ENCODE results near the gene FHOD3. TPM values are rescaled to one million over a fixed set of nuclear protein-coding genes. Genes with fewer than 3 reads are reported as not detected.

The FHOD3 gene
- total and polyA plus RNA-seq, 2 experiments from 2014 or later, result 2.7 to 8.7 TPM

DNA sequence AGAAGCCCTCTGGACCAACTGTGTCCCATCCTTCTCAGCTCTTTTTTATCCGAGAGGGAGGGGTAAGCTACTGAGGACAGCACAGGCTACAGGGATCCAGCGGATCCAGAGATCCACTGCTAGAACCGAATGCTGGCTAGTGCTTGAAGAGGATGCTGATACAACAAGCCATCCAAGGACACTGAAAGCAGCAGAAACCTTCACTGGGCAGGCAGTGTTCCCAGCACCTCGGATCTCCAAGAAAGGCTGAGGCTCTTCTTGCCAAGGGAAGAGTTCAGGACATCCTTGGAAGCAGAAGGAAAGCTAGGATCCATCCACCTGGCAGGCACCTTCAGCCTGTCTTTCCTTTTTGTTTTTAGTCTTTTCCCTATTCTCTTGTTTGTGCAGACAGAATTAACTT lies 13.2 kb upstream of the FHOD3 start (continued):
- TF ChIP-seq, protein P1, sequence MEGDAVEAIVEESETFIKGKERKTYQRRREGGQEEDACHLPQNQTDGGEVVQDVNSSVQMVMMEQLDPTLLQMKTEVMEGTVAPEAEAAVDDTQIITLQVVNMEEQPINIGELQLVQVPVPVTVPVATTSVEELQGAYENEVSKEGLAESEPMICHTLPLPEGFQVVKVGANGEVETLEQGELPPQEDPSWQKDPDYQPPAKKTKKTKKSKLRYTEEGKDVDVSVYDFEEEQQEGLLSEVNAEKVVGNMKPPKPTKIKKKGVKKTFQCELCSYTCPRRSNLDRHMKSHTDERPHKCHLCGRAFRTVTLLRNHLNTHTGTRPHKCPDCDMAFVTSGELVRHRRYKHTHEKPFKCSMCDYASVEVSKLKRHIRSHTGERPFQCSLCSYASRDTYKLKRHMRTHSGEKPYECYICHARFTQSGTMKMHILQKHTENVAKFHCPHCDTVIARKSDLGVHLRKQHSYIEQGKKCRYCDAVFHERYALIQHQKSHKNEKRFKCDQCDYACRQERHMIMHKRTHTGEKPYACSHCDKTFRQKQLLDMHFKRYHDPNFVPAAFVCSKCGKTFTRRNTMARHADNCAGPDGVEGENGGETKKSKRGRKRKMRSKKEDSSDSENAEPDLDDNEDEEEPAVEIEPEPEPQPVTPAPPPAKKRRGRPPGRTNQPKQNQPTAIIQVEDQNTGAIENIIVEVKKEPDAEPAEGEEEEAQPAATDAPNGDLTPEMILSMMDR (conservative IDR thresholded peaks at IDR 0.05; ENCODE audit: low read depth in 2 of 2), result no peak
- no peak for TF ChIP-seq STAT1 (IDR thresholded peaks at IDR 0.05; ENCODE audit: unreplicated experiment)
- TF ChIP-seq CREB1 (CRISPR knock-in tag; IDR thresholded peaks at IDR 0.05; ENCODE audit: low read depth), result no peak

DNA sequence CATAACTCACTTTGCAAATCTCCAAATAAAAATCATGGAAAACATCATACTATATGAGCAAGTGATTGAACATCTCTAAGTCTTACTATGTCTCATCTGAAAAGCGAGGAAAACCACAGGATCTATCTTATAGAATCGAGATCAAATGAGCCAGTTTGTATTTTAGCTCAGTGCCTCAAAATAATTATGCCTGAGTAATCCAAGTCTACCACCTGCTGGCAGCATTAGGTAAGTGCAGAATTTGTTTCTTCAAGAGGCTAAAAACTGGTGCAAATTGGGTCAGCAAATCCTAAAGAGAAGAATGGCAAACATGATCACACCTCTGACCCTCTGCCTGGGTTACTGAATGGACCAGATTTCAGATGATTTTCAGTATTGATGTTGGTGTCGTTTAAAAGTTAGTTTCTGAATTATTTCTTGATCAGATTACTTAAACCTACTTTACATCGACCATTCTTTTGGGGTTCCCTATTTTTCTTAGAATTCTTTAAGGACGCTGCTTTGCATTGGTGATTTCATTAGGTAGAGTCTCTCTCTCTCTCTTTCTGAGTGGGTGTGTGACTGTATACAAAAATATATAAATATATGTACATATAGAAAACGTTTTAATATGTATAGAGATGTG lies 12.7 kb upstream of the FHOD3 start:
- H3K9me3 Mint-ChIP-seq, result peaks cover 10% of the 10 kb centered on the region
- Histone ChIP-seq H3K4me1 (ENCODE audit: insufficient read depth) (no peaks in the 10 kb centered on the region), H3K79me2 (replicated peaks; ENCODE audit: insufficient read depth) (no peaks in the 10 kb centered on the region), H3K27me3 (ENCODE audit: insufficient read depth) (no peaks in the 10 kb centered on the region), H3K4me2 (no peak overlapping the region), H3K4me3 (no peak overlapping the region), H4K20me1 (replicated peaks; ENCODE audit: insufficient read depth) (no peaks in the 10 kb centered on the region), H2AFZ (no peak overlapping the region), H3K9me2 (ENCODE audit: insufficient read depth) (no peaks in the 10 kb centered on the region), H3K36me3 (ENCODE audit: insufficient read depth) (no peaks in the 10 kb centered on the region), H3F3A (replicated peaks; ENCODE audit: low read depth) (no peaks in the 10 kb centered on the region), H3K27ac (ENCODE audit: low read depth) (no peak overlapping the region)
- TF ChIP-seq, protein P1 (conservative IDR thresholded peaks at IDR 0.05; ENCODE audit: low read depth in 2 of 2), result peak; percentile 92 to 97
- TF ChIP-seq, protein P2, sequence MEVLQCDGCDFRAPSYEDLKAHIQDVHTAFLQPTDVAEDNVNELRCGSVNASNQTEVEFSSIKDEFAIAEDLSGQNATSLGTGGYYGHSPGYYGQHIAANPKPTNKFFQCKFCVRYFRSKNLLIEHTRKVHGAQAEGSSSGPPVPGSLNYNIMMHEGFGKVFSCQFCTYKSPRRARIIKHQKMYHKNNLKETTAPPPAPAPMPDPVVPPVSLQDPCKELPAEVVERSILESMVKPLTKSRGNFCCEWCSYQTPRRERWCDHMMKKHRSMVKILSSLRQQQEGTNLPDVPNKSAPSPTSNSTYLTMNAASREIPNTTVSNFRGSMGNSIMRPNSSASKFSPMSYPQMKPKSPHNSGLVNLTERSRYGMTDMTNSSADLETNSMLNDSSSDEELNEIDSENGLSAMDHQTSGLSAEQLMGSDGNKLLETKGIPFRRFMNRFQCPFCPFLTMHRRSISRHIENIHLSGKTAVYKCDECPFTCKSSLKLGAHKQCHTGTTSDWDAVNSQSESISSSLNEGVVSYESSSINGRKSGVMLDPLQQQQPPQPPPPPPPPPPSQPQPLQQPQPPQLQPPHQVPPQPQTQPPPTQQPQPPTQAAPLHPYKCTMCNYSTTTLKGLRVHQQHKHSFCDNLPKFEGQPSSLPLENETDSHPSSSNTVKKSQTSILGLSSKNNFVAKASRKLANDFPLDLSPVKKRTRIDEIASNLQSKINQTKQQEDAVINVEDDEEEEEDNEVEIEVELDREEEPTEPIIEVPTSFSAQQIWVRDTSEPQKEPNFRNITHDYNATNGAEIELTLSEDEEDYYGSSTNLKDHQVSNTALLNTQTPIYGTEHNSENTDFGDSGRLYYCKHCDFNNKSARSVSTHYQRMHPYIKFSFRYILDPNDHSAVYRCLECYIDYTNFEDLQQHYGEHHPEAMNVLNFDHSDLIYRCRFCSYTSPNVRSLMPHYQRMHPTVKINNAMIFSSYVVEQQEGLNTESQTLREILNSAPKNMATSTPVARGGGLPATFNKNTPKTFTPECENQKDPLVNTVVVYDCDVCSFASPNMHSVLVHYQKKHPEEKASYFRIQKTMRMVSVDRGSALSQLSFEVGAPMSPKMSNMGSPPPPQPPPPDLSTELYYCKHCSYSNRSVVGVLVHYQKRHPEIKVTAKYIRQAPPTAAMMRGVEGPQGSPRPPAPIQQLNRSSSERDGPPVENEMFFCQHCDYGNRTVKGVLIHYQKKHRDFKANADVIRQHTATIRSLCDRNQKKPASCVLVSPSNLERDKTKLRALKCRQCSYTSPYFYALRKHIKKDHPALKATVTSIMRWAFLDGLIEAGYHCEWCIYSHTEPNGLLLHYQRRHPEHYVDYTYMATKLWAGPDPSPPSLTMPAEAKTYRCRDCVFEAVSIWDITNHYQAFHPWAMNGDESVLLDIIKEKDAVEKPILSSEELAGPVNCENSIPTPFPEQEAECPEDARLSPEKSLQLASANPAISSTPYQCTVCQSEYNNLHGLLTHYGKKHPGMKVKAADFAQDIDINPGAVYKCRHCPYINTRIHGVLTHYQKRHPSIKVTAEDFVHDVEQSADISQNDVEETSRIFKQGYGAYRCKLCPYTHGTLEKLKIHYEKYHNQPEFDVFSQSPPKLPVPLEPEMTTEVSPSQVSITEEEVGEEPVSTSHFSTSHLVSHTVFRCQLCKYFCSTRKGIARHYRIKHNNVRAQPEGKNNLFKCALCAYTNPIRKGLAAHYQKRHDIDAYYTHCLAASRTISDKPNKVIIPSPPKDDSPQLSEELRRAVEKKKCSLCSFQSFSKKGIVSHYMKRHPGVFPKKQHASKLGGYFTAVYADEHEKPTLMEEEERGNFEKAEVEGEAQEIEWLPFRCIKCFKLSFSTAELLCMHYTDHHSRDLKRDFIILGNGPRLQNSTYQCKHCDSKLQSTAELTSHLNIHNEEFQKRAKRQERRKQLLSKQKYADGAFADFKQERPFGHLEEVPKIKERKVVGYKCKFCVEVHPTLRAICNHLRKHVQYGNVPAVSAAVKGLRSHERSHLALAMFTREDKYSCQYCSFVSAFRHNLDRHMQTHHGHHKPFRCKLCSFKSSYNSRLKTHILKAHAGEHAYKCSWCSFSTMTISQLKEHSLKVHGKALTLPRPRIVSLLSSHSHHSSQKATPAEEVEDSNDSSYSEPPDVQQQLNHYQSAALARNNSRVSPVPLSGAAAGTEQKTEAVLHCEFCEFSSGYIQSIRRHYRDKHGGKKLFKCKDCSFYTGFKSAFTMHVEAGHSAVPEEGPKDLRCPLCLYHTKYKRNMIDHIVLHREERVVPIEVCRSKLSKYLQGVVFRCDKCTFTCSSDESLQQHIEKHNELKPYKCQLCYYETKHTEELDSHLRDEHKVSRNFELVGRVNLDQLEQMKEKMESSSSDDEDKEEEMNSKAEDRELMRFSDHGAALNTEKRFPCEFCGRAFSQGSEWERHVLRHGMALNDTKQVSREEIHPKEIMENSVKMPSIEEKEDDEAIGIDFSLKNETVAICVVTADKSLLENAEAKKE (CRISPR knock-in tag; IDR thresholded peaks at IDR 0.05), result no peak
- peak; percentile 62 for ATAC-seq
- peak; percentile 88 for DNase-seq (ENCODE audit: low spot score)
- no peaks in the 10 kb centered on the region for H3K27me3 Mint-ChIP-seq (ENCODE audit: insufficient read depth, low read depth, poor library complexity)
- no peak overlapping the region for H3K4me3 Mint-ChIP-seq
- H3K4me1 Mint-ChIP-seq, result peaks cover 2% of the 10 kb centered on the region; the same call in 2 of the 3 replicates
- H3K36me3 Mint-ChIP-seq (ENCODE audit: low read depth), result no peaks in the 10 kb centered on the region; the same call in 2 of the 3 replicates
- no peak overlapping the region for H3K27ac Mint-ChIP-seq
